K562 (cell line): ENCODE data around the gene FMO5. TPM values are rescaled to one million over a fixed set of nuclear protein-coding genes. Genes with fewer than 3 reads are reported as not detected.

Experiments used
- ATAC-seq: fragments of 200-7000 bp; cut with Tn5 transposase; 3 replicates; pipeline ENCODE4 v1.9.1; 2020; ENCODE audit warnings: moderate library complexity
- BruUV-seq: library from RNA; stranded (reverse); fragments of 400-500 nt; replicated peaks from 2 replicates; lab custom pipeline; 2021; lab: Mats Ljungman, UMichigan
- CTCF ChIA-PET: fragments of 300-600 bp; formaldehyde crosslinking; extraction: SDS; loops from one replicate; lab custom pipeline; 2021; ENCODE audit warnings: low intra/inter-chr PET ratio; lab: Yijun Ruan, JAX
- POLR2A ChIA-PET: fragments of 300-600, 350-650 bp; sonication (Branson Sonifier 250); formaldehyde crosslinking; extraction: SDS; loops from one replicate; lab custom pipeline; 2021; ENCODE audit warnings: antibody characterized with exemption, inconsistent platforms; lab: Yijun Ruan, JAX
- DNase-seq, 4 experiments: peaks; one replicate each; pipeline versions ENCODE4 v3.0.0 to v3.0.0-alpha.2; 2011 to 2018; ENCODE audit warnings: low spot score in 3 of 4, mixed read lengths in 3 of 4; ENCODE audit errors: extremely low read depth in 1 of 4
- FAIRE-seq: peaks from 2 replicates; lab custom pipeline; 2011; peaks lifted over from hg19 to GRCh38; lab: Jason Lieb, UNC
- H2AFZ ChIP-seq: 2 replicates; pipeline ENCODE4 v1.6.0; 2011; ENCODE audit warnings: low read depth, low read length, control low read depth, inconsistent platforms
- H3K27ac ChIP-seq: fragments of 200-600 bp; 3 replicates; pipeline ENCODE4 v1.8.0; 2011; ENCODE audit warnings: low read depth, mild to moderate bottlenecking, control low read depth, inconsistent platforms, low read length, moderate library complexity, mixed read lengths; ENCODE audit errors: extremely low read depth
- H3K27me3 ChIP-seq, 2 experiments: fragments of 300-600 bp in 1 of 2; 2 replicates in 1 of 2; 3 replicates in 1 of 2; pipeline versions ENCODE4 v1.6.0 to v1.8.0; 2011; ENCODE audit warnings: inconsistent platforms in 2 of 2, low read length in 2 of 2, mild to moderate bottlenecking in 1 of 2, mixed read lengths in 1 of 2, moderate library complexity in 1 of 2; ENCODE audit not compliant: control insufficient read depth in 2 of 2, insufficient read depth in 2 of 2
- H3K36me3 ChIP-seq: fragments of 300-600 bp; 3 replicates; pipeline ENCODE4 v1.8.0; 2011; ENCODE audit warnings: mild to moderate bottlenecking, low read length, inconsistent platforms; ENCODE audit not compliant: control insufficient read depth, insufficient read depth
- H3K4me1 ChIP-seq, 2 experiments: fragments of 200-600 bp in 1 of 2; replicated peaks in 1 of 2; 2 replicates in 1 of 2; 3 replicates in 1 of 2; pipeline versions ENCODE4 v1.5.1 to v1.8.0; 2011; ENCODE audit warnings: inconsistent platforms in 2 of 2, low read length in 2 of 2, mild to moderate bottlenecking in 1 of 2, mixed read lengths in 1 of 2, moderate library complexity in 1 of 2; ENCODE audit not compliant: control insufficient read depth in 2 of 2, insufficient read depth in 2 of 2
- H3K4me2 ChIP-seq: 2 replicates; pipeline ENCODE4 v1.6.1; 2011; ENCODE audit warnings: low read length, control low read depth, inconsistent platforms, mixed read lengths; ENCODE audit not compliant: insufficient read depth
- H3K4me3 ChIP-seq: fragments of 200-600 bp; sonication (generic), shearing (Covaris generic); 2 replicates; pipeline ENCODE4 v1.5.1; 2016; ENCODE audit warnings: control low read depth, inconsistent platforms
- H3K79me2 ChIP-seq: fragments of 200-600 bp; 3 replicates; pipeline ENCODE4 v1.8.0; 2011; ENCODE audit warnings: low read length, inconsistent platforms; ENCODE audit not compliant: control insufficient read depth, insufficient read depth
- H3K9ac ChIP-seq, 2 experiments: 2 replicates each; pipeline versions ENCODE4 v1.6.0 to v1.6.1; 2011; ENCODE audit warnings: low read depth in 2 of 2, low read length in 2 of 2, control low read depth in 1 of 2, inconsistent platforms in 1 of 2, mild to moderate bottlenecking in 1 of 2, mixed read lengths in 1 of 2; ENCODE audit not compliant: insufficient read depth in 1 of 2
- H3K9me1 ChIP-seq: one replicate; pipeline ENCODE4 v1.6.0; 2011; ENCODE audit warnings: inconsistent platforms, mild to moderate bottlenecking, low read length, moderate library complexity; ENCODE audit not compliant: control insufficient read depth, insufficient read depth
- H3K9me3 ChIP-seq: replicated peaks from 2 replicates; pipeline ENCODE4 v1.5.1; 2011; ENCODE audit warnings: low read depth, low read length, inconsistent platforms; ENCODE audit not compliant: control insufficient read depth, insufficient read depth
- H4K20me1 ChIP-seq: replicated peaks from 2 replicates; pipeline ENCODE4 v1.6.1; 2011; ENCODE audit warnings: low read length, inconsistent platforms, mixed read lengths; ENCODE audit not compliant: control insufficient read depth, insufficient read depth
- BHLHE40 ChIP-seq: IDR thresholded peaks from 2 replicates; pipeline ENCODE4 v1.6.1; 2011; ENCODE audit warnings: low read length, improper control_type of control experiment
- CBFA2T2 ChIP-seq: fragments of 450-650 bp; conservative IDR thresholded peaks from 2 replicates; pipeline ENCODE4 v1.6.1; 2017; ENCODE audit warnings: mild to moderate bottlenecking
- EP300 ChIP-seq: IDR thresholded peaks from 2 replicates; pipeline ENCODE4 v1.6.1; 2012; ENCODE audit warnings: low read length, improper control_type of control experiment
- EP400 ChIP-seq: fragments of 450-650 bp; IDR thresholded peaks from 2 replicates; pipeline ENCODE4 v1.6.1; 2017; ENCODE audit warnings: antibody characterized with exemption, mild to moderate bottlenecking, moderate library complexity
- HIVEP1 ChIP-seq: fragments of 250-450 bp; sonication (Bioruptor Pico); IDR thresholded peaks from 2 replicates; pipeline ENCODE4 v1.4.0; 2020; ENCODE audit warnings: mild to moderate bottlenecking
- MECOM ChIP-seq: fragments of 250-450 bp; sonication (Bioruptor Pico); IDR thresholded peaks from 2 replicates; pipeline ENCODE4 v1.8.0; 2022; ENCODE audit warnings: inconsistent platforms
- MLLT1 ChIP-seq, 2 experiments: fragments of 450-650 bp; IDR thresholded peaks; 2 replicates each; pipeline ENCODE4 v1.6.1; 2016
- MNT ChIP-seq, 2 experiments: fragments of 450-650 bp; conservative IDR thresholded peaks; 2 replicates each; pipeline ENCODE4 v1.6.1; 2017; ENCODE audit warnings: mild to moderate bottlenecking in 2 of 2, moderate library complexity in 2 of 2
- MTA3 ChIP-seq: fragments of 450-650 bp; formaldehyde crosslinking; IDR thresholded peaks from 2 replicates; pipeline ENCODE4 v1.6.1; 2017; ENCODE audit warnings: mild to moderate bottlenecking, borderline replicate concordance
- NKRF ChIP-seq: fragments of 450-650 bp; IDR thresholded peaks from 2 replicates; pipeline ENCODE4 v1.6.1; 2016; ENCODE audit warnings: borderline replicate concordance
- POLR2B ChIP-seq: fragments of 450-650 bp; IDR thresholded peaks from 2 replicates; pipeline ENCODE4 v1.6.1; 2018; ENCODE audit warnings: low read depth; ENCODE audit not compliant: partially characterized antibody
- WGBS: fragments of 100-300 bp; shearing (Covaris generic); methylation state at CpG from one replicate; pipeline ENCODE4 v1.1.6; 2016; ENCODE audit warnings: low coverage, mixed read lengths; ENCODE audit not compliant: insufficient coverage; ENCODE audit errors: missing lambda C conversion rate; 5-methylcytosine and 5-hydroxymethylcytosine counted together
- in situ Hi-C: fragments of 300-500 bp; cut with MboI; formaldehyde crosslinking; loops from 4 replicates; pipeline ENCODE4 v1.15.0; 2018; ENCODE audit warnings: inconsistent platforms, mixed read lengths
- intact Hi-C: fragments of 100-400 bp; cut with micrococcal nuclease; formaldehyde crosslinking; loops from 2 replicates; pipeline ENCODE4 v1.14.2; 2022
- polyA plus RNA-seq, 8 experiments: library from polyadenylated mRNA; depleted of rRNA in 4 of 8; stranded (reverse) in 5 of 8; unstranded in 3 of 8; fragments of >200 nt; fragmentation: Nextera tagmentation in 2 of 8; fragmentation: Illumina TruSeq in 1 of 8; extraction: Ambion mirVana in 2 of 8; extraction: Trizol in 1 of 8; gene quantifications; 2 replicates each; pipeline versions ENCODE4 v1.2.1 to v1.2.3, GENCODE V29; 2011 to 2014; ENCODE audit warnings: inconsistent platforms in 1 of 8, missing spikeins in 1 of 8
- total RNA-seq, 7 experiments: library from RNA; depleted of rRNA in 6 of 7; stranded (reverse); fragments of >200 nt in 6 of 7; fragmentation: Illumina TruSeq in 2 of 7; extraction: Trizol in 2 of 7; gene quantifications; 2 replicates each; pipeline versions ENCODE4 v1.2.1 to v1.2.3, GENCODE V29; 2011 to 2021; ENCODE audit warnings: low replicate concordance in 1 of 7

Gene FMO5
- total and polyA plus RNA-seq, 9 of the 15 experiments (the other 6 are each of a cell fraction or from before 2014, with no cell fraction given), result 0.11 to 0.69 (median 0.19) TPM; not detected in 1

GRCh38 chr1:147245129-147245528 is 20.0 kb upstream of the FMO5 start (continued):
- no peak for TF ChIP-seq MECOM (CRISPR knock-in tag)
- TF ChIP-seq EP300, result no peak
- 0 out of 2 replicates have a peak, but pooled peaks have one; percentile 14 for TF ChIP-seq EP400
- peak; percentile 97 for TF ChIP-seq BHLHE40
- peak; percentile 44 for TF ChIP-seq CBFA2T2
- peak in 1 of 2 experiments; percentile 48; a peak in 2 of 4 replicates for TF ChIP-seq MNT (conservative IDR thresholded peaks at IDR 0.05)
- 0 out of 2 replicates have a peak, but pooled peaks have one; percentile 17 for TF ChIP-seq MTA3
- TF ChIP-seq HIVEP1 (CRISPR knock-in tag), result no peak

DNA sequence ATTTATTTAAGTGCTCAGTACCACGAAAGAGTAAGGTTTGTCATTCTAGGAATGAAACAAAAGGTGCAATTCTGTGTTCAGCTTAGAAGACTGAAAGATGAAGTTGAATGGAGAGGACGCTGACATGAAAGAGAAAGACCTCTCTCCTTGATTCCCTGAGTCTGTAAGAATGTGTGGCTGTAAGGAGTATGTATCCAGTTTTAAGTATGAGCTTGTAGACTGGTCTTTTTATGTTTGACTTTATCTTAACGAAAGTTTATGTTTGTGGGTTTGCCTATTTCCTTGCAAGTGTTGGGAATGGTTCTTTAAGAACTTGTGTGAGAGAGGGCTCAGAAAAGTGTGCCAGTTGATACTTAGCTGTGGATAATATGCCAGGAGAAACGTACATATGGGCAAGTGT is 18.7 kb upstream of the FMO5 start:
- H3K36me3 ChIP-seq, result peaks cover 14% of the 10 kb centered on the region; the same call in 1 of the 3 replicates
- FAIRE-seq (peak; percentile 23), DNase-seq (peak in 1 of 4 experiments; percentile 20), ATAC-seq (no peak)
- ChIA-PET CTCF (interaction anchor here (3.3 kb wide), 1 partner anchor 71 kb away, joined by 21 read pairs; the partner anchor contains the start of gene PRKAB2), POLR2A (interaction anchor here (0.8 to 4.2 kb wide), 7 partner anchors 9 to 160 kb away, joined by 3 to 26 read pairs (median 5); partner anchors contain the start of gene FMO5)
- H2AFZ ChIP-seq, result peak overlapping the region; percentile 94; the same call in 1 of the 2 replicates
- peak overlapping the region; percentile 93 for H3K27ac ChIP-seq
- in situ Hi-C loops (no loop called here), intact Hi-C loops (loop anchor here (1.0 to 5.0 kb wide), 3 partner anchors 71 to 161 kb away; partner anchors contain the start of gene PRKAB2)
- H3K9me1 ChIP-seq, result no peaks in the 10 kb centered on the region
- BruUV-seq, result TSS peak; percentile 49
- peak overlapping the region; percentile 90 for H3K4me2 ChIP-seq
- H3K27me3 ChIP-seq, result no peaks in the 10 kb centered on the region
- peak overlapping the region in 1 of 2 experiments; percentile 93; a peak in 3 of 4 replicates for H3K9ac ChIP-seq
- WGBS, result 3% methylated on average over 4 of the region's 4 CpGs
- peaks cover 11 to 32% of the 10 kb centered on the region in 2 experiments for H3K4me1 ChIP-seq
- H3K79me2 ChIP-seq, result peaks cover 63% of the 10 kb centered on the region
- H3K4me3 ChIP-seq, result peak overlapping the region; percentile 87
- H4K20me1 ChIP-seq, result no peaks in the 10 kb centered on the region; the same call in 1 of the 2 replicates
- no peaks in the 10 kb centered on the region for H3K9me3 ChIP-seq
- TF ChIP-seq MLLT1 (IDR thresholded peaks at IDR 0.05) (0 out of 4 replicates have a peak, but pooled peaks of 1 of the 2 experiments have one; percentile 18), NKRF (peak; percentile 30; the same call in 1 of the 2 replicates), POLR2B (no peak)
